CD4-positive, alpha-beta T cell treated with Interleukin-21 for 1 hour (primary cell): ENCODE data around the gene LARP4.
A peak's percentile ranks its signal among the peaks of the same experiment; 100 is the strongest.
"Not testable (repeated sequence)": the region's sequence is repeated elsewhere in the genome, so short reads cannot be mapped to it uniquely, and the experiment has no call there.

Experiments
- DNase-seq: peaks from one replicate; pipeline ENCODE4 v3.0.0-alpha.2; 2020

The LARP4 gene

DNA sequence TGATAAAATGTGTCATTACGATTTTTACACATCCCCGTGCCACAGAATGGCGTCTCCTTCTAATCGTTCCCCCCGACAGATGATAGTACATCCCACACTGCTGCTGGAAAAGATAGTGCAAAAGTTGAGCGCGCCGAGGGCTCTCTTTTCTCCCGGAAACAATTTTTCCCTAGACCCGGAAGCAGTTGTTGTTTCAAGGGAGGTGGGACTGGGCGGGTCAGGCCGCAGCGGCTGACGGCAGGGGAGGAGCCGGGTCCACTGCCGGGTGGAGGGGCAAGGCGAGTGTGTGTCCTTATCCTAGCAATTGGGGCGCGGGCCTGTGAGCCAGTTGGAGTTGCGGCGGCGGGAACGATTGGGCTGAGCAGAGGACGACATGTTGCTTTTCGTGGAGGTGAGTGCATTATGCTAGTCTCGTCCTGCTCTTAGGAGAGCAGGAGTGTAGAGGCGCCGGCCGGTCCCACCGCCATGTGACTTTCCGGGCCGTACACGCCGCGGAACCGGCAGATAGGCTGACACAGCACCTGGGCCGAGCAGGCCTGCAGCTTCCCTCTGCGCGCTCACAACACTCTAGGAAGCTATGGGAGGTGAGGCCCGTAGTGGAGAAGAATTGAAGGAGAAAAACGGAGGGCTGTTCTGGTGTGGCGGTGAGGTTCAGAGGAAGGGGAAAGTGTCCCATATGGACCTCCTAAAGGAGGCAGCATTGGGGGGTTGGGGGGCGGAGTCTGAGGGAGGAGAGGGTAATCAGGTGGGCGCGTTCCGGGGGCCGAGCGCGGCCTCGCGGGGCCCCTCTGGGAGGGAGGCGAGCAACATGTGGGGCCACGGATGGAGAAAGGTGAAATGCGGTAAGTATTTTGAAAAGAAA lies at the start of gene LARP4:
Gene LARP4, plus strand, starts transcription at position 248 of the 862 bp plus-strand sequence. Its CDS starts 126 bp downstream, at position 374.
- DNase-seq: peak; percentile 93

DNA sequence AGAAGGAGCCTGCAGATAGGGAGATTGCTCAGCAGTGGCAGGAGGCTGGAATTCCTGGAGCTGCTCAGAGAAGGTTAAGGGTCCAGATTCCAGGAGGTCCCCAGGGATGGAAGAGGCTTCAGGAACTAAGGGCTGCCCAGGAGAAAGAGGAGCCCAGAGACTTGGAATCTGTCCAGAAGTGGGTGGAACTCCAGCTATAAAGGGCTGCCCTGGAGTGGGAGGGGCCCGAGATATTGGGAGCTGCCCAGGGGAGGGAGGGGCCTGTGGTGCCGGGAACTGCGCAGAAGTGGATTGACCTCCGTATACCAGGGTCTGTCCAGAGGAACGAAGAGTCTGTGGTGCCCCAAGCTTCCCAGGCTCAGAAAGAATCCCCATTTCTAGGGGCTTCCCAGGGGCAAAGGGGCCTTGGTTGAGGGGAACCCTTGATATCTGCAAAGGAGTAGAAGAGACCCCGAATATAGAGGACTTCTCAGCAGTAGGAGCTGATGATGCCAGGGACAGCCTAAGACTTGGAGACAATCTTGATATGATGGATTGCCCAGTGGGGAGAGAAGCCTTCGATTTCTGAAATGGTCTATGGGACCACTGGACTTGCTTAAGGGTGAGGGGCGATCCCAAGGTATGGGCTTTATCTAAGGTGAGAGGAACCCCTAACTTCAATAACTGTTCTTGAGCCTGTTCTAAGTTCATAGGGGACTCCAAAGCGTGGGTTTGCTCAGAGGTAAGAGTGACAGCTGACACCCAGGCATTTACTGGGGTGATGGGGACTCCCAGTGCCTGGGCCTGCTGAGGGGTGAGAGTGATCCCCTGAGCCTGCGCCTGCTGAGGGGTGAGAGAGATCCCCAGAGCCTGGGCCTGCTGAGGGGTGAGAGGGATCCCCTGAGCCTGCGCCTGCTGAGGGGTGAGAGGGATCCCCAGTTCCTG lies 49.3 kb upstream of the LARP4 start:
- DNase-seq: no peak

DNA sequence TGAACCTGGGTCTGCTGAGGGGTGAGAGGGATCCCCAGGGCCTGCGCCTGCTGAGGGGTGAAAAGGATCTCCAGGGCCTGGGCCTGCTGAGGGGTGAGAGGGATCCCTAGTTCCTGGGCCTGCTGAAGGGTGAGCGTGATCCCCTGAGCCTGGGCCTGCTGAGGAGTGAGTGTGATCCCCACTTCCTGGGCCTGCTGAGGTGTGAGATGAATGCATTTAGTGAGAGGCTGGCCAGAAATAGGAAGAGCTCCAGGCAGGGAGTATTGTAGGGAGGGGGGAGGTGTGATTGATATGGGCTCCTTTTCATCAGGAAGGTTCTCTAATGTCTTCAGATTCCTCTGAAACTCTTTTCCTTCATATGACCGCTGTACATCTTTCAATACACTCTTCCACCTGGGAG lies 47.3 kb upstream of the LARP4 start:
- DNase-seq: no peak

DNA sequence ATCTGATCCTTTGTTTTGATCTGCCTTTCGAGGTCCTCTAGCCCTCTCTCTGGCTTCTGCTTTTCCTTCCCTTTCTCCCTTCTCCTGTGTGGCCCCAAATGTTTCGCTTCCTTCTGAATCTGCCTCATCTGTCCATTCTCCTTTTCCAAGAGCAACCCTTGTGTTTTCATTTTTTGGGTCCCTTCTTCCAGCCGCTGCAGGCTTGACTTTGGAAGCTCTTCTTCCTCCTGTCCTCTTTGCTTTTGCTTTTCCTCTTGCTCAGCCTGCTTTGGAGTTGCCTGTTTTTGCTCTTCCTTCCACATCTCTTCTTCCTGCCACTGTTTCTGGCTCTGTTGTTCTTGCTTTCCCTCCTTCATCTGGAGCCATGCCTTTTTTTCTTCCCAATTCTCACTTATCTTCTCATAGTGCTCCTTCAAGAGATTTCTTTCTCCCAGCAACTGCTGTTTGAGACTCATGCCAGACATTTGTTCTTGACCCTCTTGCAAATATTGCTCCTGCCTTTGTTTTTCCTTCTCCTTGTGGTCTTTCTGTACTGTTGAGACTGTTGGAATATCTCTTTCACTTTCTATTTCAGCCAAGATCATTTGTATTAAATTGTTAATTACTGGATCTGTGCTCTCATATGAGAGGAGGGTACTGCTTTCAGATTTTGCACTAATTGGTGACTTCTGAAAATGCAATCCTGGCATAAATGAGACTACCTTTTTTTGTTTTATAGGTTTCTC lies 46.7 kb upstream of the LARP4 start:
- DNase-seq: no peak

DNA sequence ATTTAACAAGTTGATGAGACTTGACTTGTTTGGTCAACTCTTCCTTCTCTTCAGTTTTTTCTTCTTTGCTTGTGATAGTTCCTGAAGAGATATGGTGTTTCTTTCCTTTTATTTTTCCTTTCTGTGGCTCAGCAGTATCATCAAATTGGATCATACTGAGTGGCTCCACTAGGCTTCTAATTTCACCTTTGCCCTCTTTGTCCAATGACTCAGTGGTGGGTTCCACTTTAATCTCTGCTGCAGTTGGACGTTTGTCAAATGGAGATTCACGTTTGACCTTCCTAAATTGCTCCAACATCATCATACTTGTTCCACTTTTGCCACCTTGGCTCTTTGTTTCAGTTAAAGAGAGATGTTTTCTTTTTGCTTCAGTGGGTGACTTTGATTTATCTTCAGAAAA lies 45.8 kb upstream of the LARP4 start:
- no peak for DNase-seq

DNA sequence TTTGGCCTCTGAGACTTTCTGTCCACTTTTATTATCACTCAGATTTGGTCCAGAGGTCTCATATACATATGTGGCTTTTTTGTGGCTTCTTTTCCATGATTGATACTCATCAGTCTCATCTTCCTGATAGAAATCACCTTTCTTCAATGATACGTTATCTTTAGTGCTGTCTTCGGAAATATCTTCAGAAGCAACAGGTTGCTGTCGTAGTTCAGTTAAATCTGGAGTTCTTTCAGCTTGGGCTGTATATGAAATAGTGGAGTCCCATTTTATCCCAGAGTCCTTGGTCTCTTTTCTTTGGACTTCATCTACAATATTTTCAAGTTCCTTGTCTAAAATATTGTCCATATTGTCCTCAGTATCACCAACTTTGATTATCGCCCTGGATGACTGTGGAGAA lies 45.3 kb upstream of the LARP4 start:
- DNase-seq: no peak

DNA sequence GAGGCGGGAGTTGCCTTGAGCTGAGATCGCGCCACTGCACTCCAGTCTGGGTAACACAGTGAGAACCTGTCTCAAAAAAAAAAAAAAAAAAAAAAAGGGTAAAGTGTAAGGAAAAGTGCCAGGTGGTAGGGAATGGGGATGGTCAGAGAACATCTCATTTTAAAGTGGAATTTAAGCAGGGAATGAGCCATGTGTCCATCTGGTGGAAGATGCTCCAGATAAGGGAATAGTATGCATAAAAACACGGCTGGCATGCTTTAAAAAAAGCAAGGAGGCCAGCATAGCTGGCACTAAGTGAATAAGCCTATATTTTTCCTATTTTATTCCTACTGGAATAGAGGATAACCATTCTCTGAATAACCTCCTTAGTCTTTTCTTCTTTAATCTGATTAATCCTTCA lies 38.0 kb upstream of the LARP4 start:
- DNase-seq: no peak

DNA sequence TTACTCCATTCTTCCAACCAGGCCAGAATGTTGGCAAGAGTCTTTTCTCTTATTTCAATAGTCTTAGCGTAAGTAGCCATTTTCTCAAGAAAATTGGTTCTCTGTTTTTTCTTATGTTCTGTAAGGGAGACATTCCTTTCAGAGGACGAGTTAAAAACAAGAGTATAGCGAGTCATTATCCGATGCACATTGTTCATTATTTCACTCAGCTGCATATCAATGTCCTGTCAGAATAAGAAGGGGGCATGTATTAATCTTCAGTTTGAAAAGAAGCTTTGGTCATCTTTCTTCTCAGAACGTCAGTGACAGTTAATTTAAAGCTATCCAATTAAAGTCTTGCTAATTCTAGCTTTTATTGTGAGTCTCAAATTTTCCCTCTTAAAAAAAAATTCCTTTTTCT lies 37.5 kb upstream of the LARP4 start:
- DNase-seq: no peak

DNA sequence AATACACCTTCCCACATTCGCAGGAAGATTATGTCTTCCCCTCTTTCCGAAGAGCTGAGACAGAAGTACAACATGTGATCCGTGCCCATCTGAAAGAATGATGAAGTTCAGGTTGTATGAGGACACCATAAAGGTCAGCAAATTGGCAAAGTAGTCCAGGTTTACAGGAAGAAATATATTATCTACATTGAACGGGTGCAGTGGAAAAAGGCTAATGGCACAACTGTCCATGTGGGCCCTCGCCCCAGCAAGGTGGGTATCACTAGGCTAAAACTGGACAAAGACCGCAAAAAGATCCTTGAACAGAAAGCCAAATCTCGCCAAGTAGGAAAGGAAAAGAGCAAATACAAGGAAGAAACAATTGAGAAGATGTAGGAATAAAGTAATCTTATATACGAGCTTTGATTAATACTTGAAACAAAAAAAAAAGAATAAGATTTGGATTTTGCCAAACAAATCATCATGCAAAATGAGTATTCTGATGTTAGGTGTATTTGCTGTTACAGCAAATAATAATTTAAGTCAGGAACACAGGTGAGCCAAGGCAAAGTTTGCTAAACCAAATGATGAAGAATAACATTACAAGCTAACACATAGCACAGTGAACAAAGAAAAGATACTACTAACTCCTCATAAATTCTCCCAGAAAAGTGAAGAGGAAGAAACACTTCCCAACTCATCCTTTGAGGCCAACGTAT lies 34.8 kb upstream of the LARP4 start:
- DNase-seq: no peak

DNA sequence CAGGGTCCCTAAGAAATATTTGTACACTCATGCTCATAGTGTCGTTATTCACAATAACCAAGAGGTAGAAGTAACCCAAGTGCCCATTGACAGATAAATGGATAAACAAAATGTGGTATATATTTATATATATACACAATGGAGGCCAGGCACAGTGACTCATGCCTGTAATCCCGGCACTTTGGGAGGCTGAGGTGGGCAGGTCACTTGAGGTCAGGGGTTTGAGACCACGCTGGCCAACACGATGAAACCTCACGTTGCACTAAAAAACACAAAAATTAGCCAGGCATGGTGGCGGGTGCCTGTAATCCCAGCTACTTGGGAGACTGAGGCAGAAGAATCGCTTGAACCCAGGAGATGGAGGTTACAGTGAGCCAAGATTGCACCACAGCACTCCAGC lies 30.0 kb upstream of the LARP4 start:
- not testable (repeated sequence) for DNase-seq

DNA sequence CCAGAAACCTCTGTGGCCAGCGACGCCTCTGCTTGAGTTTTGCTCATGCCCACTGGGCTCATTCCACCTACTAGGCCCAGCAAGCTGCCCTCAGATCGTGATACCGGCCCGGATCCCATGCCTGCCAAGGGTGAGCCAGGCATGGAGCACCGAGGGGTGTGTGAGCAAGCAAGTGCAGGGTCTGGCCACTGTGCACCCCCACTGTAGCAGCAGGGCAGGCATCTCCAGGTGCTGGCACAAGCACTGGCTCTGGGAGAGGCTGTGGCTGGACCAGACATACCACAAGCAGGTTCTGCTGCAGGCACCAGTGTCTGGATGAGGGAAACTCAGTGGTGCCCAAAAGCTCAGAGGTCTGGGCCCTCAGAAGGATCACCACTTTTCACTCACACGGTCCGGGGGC lies 24.9 kb upstream of the LARP4 start:
- no peak for DNase-seq

DNA sequence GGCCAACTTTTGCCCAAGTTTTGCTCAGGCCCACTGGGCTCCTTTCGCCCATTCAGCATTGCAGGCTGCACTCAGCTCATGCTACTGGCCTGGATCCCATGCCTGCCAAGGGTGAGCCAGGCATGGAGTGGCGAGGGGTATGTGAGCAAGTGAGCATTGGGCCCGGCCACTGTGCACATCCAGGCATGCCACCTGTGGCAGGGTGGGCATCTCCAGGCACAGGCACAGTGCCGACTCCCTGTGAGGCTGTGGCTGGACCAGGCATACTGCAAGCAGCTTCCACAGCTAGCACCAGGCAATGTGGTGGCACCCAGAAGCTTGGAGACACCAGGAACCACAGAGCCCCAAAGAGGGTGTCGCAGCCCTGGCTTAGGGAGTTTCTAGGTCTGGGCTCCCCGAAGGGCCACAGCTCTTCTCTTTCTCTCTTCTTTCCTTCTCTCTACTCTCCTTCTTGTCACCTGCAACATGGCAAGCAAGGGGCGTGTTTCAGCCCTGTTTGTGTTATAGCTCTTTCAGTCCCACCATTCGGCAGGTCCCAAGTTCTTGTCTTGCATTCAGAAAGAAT lies 19.8 kb upstream of the LARP4 start:
- DNase-seq: no peak

DNA sequence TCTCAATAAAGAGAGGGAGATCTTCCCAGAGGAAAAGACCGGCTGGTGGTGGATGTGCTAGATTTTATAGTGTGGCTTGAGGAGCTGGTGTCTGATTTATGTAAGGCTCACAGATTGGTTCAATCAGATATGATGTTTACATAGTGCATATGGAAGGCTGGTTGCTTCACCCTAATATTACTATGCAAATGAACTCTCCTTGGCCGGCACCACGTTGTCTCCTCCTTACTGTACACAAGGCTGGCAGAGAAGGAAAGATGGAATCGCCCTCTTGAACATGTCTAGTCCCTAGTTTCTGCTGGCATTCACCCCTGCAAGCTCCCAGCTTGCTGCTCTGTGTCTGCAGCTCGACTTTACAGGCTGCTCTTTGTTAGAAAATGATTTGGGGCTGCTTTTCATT lies 13.2 kb upstream of the LARP4 start:
- no peak for DNase-seq

DNA sequence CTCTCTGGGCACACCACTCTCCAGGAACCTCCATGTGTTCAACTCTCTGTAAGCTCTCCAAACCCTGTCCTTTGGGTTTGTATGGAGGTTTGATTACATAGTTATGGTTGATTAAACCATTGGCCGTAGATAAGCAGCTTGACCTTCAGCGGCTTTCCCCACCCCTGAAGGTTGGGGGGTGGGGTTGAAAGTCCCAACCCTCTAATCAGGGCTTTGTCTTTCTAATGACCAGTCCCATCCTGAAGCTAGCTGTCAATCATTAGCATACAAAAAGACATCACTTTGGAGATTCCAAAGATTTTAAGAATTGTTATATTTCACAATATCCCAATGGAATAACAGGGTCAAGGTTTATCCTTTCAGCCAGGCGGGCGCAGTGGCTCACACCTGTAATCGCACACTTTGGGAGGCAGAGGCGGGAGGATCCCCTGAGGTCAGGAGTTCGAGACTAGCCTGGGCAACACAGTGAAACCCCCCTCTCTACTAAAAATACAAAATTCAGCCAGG lies 12.7 kb upstream of the LARP4 start:
- DNase-seq: no peak

DNA sequence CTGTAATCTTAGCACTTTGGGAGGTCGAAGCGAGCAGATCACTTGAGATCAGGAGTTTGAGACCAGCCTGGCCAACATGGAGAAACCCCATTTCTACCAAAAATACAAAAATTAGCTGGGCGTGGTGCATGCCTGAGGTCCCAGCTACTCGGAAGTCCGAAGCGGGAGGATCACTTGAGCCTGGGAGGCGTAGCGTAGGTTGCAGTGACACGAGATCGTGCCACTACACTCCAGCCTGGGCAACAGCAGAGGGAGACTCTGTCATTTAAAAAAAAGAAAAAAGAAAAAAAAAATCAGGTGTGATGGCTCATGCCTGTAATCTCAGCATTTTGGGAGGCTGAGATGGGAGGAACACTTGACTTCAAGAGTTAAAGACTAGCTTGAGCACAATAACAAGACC lies 11.9 kb upstream of the LARP4 start:
- not testable (repeated sequence) for DNase-seq

DNA sequence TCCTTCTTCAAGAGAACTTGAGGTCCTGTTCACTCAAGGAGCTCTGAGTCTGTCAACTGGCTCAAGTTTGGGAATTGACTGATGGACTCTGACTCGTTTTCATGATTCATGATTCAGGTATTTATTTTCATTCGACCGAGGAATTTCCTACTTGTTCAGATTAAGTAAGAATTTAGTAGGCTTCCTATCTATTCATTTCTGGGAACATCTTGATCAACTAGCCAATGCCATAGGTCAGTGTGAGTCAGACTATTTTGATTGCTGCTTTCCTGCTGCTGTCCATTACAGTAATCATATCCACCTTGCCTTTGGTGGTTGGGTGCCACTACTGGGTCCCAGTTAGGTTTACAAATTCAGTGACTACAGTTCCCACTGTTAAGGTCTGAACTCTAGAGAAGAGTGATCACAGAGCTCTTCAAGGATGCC lies 10.4 kb upstream of the LARP4 start:
- DNase-seq: no peak

DNA sequence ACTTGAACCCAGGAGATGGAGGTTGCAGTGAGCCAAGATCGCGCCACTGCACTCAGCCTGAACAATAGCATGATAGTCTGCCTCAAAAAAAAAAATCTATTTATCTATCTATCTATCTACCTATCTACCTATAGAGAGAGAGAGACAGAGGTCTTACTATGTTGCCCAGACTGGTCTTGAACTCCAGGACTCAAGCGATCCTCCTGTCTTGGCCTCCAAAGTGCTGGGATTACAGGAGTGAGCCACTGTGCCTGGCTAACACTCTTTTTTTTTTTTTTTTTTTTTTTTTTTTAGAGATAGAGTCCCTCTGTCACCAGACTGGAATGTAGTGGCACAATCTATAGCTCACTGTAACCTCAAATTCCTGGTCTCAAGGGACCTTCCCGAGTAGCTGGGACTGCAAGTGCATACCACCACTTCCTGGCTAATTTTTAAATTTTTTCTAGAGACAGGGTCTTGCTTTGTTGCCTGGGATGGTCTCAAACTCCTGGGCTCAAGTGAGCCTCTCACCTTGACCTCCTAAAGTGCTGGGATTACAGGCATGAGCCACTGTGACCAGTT lies 6.1 kb upstream of the LARP4 start:
- DNase-seq: no peak

DNA sequence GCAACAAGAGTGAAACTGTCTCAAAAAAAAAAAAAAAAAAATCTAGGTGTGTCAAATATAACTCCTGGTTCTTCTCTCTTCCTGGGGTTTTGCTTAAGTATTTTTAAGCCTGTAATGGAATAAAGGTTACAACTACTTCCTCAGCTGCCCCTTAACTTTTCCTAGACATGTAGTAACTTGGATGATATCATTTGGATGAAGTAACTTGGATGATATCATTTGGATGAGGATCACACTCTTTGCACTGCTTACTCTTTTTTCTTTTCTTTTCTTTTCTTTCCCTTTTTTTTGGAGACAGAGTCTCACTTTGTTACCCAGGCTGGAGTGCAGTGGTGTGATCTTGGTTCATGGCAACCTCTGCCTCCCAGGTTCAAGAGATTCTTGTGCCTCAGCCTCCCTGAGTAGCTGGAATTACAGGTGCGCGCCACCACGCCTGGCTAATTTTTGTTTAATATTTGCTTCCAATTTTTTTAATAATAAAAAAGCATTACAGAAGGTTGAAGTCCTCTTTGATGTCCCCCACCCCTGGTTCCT lies 3.5 kb upstream of the LARP4 start:
- no peak for DNase-seq

DNA sequence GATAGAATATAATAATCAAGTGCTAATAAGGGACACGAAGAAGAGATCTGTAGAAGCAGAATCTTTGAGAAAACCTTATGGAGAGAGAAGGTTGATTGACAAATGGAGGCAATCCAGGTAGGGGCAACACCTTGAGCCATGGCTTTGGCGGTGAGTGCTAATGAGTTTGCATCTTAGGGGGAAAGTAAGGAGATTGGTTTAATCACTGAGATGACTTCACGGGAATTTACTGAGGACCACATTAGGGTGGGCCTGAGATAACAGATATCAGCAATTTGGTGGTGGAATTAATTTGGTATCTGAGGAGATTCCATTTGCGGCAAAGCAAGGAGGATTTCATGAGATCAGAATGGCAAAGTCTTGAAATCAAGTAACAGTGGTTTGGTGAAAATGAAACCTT lies 1.8 kb upstream of the LARP4 start:
- no peak for DNase-seq

DNA sequence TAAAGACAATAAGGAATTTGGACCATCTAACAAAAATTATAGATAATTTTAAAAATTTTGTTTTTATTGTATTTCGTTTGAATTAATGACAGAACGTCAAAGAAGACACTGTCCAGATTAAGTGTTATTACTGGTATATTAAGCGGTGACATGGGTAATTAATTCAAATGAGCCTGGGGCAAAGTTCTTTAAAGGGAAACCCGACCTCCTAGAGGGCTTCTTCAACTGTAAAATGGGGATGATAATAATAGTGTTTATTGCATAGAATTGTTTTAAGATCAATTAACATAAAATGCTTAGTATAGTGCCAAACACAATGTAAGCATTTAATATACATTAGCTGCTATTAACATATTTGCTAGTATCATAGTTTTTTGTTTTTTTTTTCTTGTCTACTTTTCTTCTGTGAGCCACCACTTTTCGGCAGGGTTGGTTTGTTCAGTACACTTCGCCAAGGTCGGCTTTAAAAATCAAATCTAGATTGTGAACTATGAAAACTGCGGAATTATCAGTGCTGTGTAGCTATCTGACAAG lies 514 bp upstream of the LARP4 start:
- no peak for DNase-seq

DNA sequence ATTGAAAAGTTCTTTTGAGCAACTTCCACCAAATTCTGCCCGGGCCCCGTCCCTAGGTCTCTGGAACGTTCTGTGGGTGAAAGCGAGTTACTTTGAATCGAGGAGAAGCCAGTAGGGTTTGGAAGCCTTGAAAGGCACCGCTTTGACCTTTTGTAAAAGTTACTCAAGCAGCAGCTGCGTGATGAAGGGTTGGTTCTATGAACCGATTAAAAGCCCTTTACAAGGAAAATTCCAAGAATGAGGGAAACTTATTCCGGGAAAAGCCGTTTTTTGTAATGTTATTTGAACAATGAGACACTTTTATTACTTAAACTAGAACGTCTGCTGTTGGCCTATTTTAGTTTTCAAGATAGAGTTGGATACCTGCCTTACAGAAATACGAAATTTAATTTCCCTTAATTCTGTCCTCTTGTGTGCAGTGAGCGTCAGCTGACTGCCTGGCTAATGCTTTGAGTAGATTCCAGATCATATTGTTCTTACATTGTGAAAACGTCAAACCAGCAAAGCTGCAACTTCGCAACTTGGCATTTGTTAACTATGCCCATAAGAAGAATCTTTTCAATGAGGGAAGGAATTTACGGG lies 906 bp downstream of the LARP4 start:
- no peak for DNase-seq
